HG03521 (cell line): Measurements from ENCODE around the gene OPCML.
A peak's percentile ranks its signal among the peaks of the same experiment; 100 is the strongest.

ENCODE experiments used
- ATAC-seq: cut with Tn5 transposase; IDR thresholded peaks from one replicate; pipeline ENCODE4 v1.9.1; 2021; ENCODE audit warnings: mild to moderate bottlenecking, moderate library complexity; ENCODE audit not compliant: unreplicated experiment

OPCML gene

GRCh38 chr11:132718711-132719671, 813.3 kb downstream of the OPCML start:
- peak; percentile 54 for ATAC-seq

GRCh38 chr11:132717824-132718223, 814.5 kb downstream of the OPCML start:
- no peak for ATAC-seq

DNA sequence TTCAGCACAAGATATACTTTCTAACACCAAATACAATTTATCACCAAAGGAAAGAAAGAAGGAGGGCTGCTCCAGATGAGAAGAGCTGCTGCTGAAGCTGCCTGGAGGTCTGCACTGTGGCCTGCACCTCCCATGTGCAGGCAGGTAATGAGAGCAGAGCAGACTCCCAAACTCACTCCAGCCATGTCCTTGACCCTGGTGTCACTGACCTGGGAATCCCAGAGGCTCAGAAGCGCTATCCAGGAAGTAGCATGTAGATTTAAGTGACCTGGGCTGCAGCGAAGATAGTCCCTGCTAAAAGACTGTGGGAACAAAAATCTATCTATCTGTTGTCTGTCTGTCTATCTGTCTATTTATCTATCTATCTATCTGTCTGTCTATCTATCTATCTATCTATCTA, 816.3 kb downstream of the OPCML start:
- ATAC-seq = no peak

GRCh38 chr11:132714859-132715440, 817.4 kb downstream of the OPCML start:
- ATAC-seq = no peak

DNA sequence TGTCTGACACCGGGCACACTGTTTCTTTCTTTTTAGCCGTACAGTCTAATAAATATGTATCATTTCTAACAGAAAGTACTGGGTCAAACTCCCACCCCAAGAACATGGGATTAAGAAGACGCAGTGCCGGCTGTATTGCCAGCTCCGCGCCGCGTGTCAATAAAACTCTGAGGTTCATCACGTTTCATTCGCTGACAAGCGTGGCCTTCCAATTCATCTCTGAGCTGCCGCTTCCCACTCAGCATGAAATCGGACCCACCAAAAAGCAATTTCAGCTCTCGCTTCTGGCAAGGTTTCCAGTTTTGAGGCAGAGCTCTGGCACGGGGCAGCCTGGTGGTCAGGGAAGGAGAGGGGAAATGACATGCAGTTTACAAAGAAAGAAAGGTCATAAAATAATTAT, 819.8 kb downstream of the OPCML start:
- no peak for ATAC-seq

DNA sequence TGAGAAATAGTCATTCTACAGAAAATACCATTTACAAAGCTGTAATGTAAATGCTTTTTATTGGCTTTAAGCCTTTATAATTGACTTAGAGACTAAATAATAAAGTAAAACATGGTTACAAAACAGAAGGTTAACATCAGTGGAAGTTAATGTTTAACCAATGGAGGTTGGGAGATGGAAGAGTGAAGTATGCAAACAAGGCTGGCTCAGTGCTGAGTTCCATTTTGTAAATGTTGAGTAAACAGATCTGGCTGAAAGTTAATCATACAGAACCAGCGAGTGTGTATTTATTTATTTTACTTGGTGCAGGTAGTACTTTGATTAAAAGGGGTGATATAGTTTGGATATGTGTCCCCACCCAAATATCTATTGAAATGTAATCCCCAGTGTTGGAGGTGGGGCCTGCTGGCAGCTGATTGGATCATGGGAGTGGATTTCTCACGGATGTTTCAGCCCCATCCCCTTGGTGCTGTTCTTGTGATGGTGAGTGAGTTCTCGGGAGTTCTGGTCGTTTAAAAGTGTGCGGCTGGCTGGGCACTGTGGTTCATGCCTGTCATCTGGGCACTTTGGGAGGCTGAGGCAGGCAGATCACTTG, 827.4 kb downstream of the OPCML start:
- no peak for ATAC-seq

DNA sequence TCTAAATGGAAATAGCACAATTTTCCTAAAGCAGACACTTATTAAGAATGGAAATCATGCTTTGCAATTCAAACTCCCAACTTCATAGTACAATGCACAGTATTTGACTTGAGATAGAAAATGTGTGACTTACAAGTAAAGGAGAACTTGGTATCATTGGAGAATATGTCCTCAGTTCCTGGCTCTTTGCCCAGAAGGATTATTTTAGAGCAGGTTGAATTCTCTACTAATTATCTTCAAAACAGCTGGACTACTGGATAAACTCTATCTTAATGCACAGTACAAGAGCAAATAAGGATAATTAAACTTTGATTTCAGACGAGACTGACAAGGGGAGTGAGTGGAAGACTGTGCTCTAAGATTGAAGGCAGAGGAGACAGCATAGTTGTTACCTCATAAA, 839.4 kb downstream of the OPCML start:
- ATAC-seq = no peak

- ATAC-seq = no peak
Measured at GRCh38 chr11:132691848-132692550, 840.3 kb downstream of the OPCML start.

- no peak for ATAC-seq
Measured at GRCh38 chr11:132686886-132687285, 845.4 kb downstream of the OPCML start.

DNA sequence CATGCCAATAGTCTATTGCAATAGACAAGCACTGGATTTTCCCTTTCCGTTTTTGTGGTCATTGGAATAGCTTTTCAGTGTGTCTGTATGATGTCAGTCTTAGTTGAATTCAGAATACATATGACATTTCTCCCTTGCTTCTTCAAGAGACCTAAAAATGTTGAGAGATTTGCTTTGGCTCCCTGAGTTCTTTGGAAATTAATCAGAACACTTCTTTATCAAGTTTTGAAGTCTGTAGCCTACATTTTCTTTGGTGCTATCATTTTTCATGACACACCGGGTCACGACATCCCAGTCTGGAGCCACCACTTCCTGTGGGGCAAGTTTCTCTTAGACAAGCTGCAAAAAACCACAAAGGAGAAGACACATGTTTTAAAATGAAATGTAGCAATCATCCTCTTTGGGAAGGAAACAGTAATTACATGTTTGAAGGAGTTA, 847.1 kb downstream of the OPCML start:
- ATAC-seq = no peak

- no peak for ATAC-seq
Measured at GRCh38 chr11:132683602-132684001, 848.7 kb downstream of the OPCML start.

DNA sequence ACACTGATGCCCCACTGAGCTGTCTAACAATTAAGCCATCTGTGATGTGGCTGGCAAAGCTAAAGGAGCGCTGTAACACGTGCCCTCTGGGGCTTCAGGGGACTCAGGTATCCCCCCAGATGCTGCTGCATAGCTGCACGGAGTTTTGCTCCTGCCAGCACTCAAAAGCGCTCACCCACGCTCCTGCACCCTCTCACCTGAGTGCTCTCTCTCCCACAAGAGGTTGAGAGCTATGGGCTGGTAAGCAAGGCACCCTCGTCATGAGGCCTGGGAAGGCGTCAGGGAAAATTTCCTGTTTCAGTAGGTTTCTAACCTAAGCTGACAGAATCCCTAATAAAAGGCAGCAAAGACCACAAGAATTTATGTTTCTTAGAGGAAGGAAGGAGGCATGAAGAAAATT, 850.3 kb downstream of the OPCML start:
- ATAC-seq = no peak

GRCh38 chr11:132680584-132680983, 851.7 kb downstream of the OPCML start:
- no peak for ATAC-seq

DNA sequence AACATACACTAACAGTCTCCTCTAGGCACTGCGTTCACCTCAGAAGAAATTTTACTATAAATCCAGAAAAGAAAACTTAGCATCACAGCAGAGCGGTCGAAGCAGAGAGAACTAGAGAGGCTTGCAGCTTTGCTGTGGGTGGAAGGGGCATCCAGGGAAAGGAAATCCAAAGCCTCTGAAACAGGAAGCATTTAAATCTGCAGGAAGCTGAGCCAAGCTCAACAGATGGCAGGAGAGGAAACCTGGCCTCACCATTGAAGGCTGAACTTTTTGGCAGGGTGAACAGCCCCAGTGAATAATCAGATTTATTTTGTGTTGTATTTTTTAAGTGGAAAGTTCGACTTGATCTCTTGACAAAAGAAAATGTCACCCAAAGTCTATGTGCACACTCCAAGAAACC, 858.1 kb downstream of the OPCML start:
- ATAC-seq = no peak

DNA sequence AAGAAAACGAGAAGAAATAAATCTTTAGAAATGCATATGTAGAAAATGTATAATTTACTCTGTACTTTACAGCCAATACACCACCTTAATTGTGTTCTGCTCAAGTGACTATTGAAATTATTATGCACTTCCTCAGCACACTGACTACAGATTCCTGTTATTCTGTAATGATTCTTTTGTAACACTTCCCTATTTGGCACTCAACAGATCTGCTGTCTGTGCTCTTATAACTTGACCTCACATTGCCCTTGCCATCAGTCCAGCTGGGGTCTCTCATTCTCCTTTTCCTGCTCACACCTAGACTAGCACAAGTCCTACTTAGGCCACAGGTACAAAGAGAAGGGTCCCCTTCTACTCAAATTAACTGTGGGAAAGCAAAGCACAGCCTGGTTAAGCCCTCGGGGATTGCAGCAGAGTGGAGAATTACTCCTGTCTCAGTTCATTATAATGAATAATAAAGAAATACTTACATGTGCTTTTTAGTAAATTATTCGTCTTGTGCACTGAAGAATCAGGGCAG, 860.4 kb downstream of the OPCML start:
- ATAC-seq = no peak

- ATAC-seq = no peak
Measured at GRCh38 chr11:132670921-132671675, 861.2 kb downstream of the OPCML start.

DNA sequence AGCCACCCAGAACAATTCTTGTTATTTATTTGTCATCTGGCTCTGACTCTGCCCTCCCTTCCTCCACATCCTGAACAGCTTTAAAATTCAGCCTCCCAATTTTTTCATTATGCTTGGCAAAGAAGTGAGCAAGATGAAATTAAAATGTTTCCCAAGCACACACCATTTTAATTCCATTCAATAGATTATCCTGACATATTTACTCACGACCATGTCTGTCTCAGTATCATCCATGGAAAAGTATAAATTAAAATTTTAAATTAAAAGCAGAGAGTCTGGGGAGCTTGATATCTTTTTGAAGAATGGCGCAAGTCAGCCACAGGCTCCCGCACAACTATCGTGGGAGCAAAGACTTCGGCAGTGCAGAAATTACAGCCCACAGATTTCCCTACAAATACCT, 862.4 kb downstream of the OPCML start:
- no peak for ATAC-seq

DNA sequence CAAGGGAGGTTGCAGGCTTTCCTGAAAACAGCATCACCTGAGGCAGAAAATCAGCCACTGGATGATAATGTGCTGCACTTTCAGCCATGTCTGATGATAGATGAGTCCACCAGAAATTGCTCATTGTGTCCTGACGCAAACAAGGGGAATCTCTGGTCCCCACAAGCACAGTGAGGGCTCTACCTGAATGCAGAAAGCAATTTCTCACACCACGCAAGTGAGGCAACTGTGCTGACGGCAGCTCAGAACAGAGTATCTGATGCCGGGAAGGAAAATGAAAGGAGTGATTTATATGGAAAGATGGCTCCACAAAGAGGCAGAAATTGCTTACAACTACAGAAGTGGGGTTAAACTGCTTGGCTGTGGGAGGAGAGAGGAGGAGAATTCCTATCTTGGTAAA, 867.1 kb downstream of the OPCML start:
- no peak for ATAC-seq

GRCh38 chr11:132658696-132659095, 873.6 kb downstream of the OPCML start:
- no peak for ATAC-seq

GRCh38 chr11:132658004-132658403, 874.3 kb downstream of the OPCML start:
- ATAC-seq = no peak
